GM19193 (cell line): Measurements from ENCODE around the gene ATF7IP2.

Source experiments
- POLR2A ChIP-seq: IDR thresholded peaks from 4 replicates; pipeline ENCODE4 v1.6.1; 2011; ENCODE audit not compliant: insufficient read depth, insufficient read length; ENCODE audit errors: extremely low read depth

Gene ATF7IP2

DNA sequence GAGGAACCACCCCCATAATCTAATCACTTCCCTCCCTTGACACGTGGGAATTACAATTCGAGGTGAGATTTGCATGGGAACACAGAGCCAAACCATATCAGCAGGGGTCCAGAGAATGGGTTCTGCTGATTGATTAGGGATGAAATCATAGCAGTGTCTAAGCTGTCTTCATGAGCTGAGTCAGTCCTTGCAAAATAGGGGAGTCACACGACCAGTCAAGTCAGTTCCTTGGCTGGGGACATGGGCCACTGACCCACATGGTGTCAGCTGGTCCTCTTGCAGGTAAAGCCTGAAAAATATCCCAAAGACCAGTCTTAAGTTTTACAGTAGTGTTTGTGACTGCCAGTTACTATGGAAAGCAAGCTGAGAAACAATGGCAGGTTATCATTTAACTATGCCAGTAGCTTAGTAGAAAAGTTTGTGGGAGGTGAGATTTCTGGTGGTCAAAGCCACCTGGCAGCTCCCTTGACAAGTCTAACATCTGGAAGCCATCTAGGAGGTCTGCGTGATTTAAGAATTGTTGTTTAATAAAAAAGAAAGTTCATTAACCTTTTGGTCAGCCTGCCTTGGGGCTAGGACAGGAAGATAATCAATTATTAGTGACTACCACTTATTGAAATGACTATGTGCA, 15.7 kb upstream of the ATF7IP2 start:
- TF ChIP-seq POLR2A: no peak

DNA sequence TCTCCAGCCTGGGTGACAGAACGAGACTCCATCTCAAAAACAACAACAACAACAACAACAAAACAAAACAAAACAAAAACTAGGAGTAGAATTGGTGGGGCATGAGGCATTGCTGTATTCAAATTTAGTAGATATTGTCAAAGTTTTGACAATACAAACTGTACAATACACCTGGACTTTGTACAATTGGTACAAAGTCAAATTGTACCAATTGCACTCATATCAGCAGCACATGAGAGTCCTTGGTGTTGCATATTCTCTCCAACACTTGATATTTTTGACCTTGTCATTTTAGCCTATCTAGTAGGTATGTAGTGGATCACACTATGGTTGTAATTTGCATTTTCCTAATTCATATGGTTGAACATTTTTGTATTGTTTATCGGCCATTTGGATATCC, 14.3 kb upstream of the ATF7IP2 start:
- no peak for TF ChIP-seq POLR2A

- no peak for TF ChIP-seq POLR2A
Observed at GRCh38 chr16:10373556-10373955, 12.3 kb upstream of the ATF7IP2 start.

GRCh38 chr16:10376229-10376628, 9.6 kb upstream of the ATF7IP2 start:
- TF ChIP-seq POLR2A: no peak

- no peak for TF ChIP-seq POLR2A
Observed at GRCh38 chr16:10383626-10384025, 2.2 kb upstream of the ATF7IP2 start.

- TF ChIP-seq POLR2A: no peak
Observed at GRCh38 chr16:10386517-10387100, 748 bp downstream of the ATF7IP2 start.

DNA sequence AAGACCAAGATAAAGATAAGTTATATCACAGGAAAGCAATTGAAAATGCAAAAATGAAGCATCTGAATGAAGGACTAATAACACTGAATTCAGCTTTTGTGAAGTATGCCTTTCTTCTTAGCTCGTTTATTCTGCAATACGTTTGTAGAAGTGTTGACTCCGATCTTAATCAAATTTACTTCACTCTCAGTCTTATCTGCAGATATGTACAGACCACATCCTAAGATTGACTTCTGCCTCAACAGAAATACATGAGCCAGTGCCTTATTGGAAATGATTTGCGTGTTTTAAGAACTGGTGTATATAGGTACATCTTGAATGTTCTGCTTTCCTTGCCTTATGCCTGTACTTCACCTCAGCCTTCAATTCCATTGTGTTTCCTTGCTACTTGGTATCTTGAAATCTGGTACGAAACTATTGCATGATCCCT, 1.3 kb downstream of the ATF7IP2 start:
- no peak for TF ChIP-seq POLR2A

GRCh38 chr16:10388988-10389387, 3.1 kb downstream of the ATF7IP2 start:
- no peak for TF ChIP-seq POLR2A

- TF ChIP-seq POLR2A: no peak
Observed at GRCh38 chr16:10390330-10390729, 4.5 kb downstream of the ATF7IP2 start.

- TF ChIP-seq POLR2A: no peak
Observed at GRCh38 chr16:10390867-10391266, 5.0 kb downstream of the ATF7IP2 start.

DNA sequence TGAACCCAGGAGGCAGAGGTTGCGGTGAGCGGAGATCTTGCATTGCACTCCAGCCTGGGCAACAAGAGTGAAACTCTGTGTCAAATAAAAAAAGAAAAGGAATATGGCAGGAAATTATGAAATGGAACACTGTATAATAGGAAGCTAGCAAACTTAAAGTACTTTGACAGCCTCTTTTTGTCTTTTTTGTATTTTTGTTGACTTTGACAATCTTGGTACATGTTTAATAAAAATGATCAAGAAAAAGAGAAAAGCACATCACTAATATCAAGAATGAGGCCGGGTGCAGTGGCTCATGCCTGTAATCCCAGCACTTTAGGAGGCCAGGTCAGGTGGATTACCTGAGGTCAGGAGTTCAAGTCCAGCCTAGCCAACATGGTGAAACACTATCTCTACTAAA, 5.5 kb downstream of the ATF7IP2 start:
- no peak for TF ChIP-seq POLR2A

DNA sequence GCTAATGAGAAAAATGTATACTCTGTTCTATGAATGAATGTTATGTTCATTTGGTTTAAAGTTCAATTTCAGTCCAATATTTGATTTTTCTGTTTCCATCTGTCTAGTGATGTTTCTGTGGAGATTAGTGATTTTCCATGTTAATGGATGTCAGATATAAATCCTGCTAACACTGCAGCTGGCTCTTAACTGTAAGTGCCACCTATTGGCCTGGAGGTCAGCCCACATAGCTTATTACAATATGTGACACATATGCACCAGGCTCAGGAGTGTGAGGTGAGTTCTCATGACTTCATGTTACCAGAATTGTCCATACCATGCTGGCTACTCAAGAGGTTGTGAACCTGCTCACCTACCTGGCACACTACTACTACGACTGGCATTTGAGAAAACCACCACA, 17.1 kb downstream of the ATF7IP2 start:
- TF ChIP-seq POLR2A: no peak

DNA sequence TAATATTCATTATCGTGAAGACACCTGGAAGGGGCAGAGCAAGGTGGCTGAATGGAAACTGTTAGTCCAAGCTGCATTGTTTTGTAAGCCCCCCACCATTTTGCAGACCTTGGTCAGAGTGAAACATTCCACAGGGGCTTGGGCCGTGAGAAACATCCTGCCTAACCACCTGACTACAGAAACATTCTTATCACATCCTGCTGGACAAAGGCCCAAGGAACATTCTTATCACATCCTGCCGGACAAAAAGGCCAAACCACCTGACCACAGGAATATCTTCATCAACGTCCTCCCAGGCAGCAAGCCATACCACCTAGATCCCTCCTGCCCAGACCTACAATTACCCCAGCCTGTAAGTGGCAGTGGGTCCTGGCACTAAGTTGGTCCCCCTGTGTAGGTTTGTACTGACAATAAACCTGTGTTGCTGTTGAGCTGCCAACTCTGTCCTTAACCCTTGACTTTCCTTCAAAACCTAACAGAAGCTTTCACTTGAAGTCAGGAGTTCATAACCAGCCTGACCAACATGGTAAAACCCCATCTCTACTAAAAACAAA, 19.6 kb downstream of the ATF7IP2 start:
- TF ChIP-seq POLR2A: no peak

DNA sequence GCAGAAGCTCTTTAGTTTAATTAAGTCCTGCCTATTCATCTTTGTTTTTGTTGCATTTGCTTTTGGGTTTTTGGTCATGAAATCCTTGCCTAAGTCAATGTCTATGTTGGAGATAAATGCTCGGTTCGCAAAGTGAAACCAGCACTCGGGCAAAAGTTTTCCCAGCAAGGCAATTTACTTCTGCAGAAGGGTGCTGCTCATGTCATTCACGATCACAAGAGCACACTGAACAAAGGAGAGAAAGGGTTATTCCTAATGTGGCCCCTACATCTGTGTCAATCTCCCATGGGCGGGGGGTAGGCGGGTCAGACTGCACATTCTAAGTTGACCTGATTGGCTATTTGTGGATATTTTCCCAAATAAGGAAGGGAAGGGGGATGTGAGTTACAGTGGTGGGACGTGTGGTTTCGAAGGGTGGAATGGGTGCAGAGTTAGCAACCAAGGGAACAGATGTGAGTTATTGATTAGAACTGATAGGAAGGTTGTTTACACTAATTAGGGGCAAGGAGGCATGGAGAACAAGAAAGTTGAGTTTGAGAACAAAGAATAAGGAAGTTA, 23.0 kb downstream of the ATF7IP2 start:
- TF ChIP-seq POLR2A: no peak

DNA sequence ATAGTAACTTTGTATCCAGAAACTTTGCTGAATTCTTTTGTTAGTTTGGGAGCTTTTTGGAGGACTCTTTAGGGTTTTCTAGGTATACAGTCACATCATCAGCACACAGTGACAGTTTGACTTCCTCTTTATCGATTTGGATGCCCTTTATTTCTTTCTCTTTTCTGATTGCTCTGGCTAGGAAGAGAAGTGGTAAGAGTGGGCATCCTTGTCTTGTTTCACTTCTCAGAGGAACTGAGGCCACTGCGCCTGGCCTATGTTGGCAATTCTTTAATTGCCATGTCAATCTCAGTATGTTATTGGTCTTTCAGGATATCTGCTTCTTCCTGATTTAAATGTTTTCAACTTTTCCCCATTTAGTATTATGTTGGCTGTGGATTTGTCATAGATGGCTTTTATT, 24.6 kb downstream of the ATF7IP2 start:
- no peak for TF ChIP-seq POLR2A

DNA sequence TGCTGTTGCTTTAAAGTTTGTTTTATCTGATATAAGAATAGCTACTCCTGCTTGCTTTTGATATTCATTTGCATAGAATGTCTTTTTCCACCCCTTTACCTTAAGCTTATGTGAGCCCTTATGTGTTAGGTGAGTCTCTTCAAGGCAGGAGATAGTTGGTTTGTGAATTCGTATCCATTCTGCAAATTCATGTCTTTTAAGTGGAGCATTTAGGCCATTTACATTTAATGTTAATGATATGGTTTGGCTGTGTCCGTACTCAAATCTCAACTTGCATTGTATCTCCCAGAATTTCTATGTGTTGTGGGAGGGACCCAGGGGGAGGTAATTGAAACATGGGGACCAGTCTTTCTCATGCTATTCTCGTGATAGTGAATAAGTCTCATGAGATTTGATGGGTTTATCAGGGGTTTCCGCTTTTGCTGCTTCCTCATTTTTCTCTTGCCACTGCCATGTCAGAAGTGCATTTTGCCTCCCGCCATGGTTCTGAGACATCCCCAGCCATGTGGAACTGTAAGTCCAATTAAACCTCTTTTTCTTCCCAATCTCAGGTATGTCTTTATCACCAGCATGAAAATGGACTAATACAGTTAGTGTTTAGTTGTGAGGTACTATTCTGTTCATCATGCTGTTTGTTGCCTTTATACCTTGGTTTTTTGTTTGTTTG, 27.2 kb downstream of the ATF7IP2 start:
- TF ChIP-seq POLR2A: no peak

GRCh38 chr16:10419701-10420100, 33.8 kb downstream of the ATF7IP2 start:
- no peak for TF ChIP-seq POLR2A

DNA sequence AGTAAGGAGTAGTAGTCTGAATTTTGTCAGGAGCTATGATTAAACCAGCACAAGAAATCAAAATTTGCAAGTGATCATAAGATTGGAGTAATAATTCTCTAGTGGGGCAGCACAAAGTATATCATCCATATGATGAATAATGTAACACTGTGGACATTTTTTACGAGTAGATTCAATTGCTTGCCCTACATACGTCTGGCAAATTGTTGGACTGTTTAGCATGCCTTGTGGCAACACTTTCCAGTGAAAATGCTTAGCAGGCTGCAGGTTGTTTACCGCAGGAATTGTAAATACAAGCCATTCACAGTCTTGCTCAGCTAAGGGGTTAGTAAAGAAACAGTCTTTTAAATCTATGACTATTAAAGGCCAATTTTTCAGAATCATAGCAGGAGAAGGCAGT, 35.7 kb downstream of the ATF7IP2 start:
- no peak for TF ChIP-seq POLR2A
